ENCODE measurements around the gene AP4S1.
"Not testable (repeated sequence)": the region's sequence is repeated elsewhere in the genome, so short reads cannot be mapped to it uniquely, and the experiment has no call there.

AP4S1 gene

GRCh38 chr14:31045501-31046080, 20.1 kb downstream of the AP4S1 start:
- DNase-seq, result no peak

DNA sequence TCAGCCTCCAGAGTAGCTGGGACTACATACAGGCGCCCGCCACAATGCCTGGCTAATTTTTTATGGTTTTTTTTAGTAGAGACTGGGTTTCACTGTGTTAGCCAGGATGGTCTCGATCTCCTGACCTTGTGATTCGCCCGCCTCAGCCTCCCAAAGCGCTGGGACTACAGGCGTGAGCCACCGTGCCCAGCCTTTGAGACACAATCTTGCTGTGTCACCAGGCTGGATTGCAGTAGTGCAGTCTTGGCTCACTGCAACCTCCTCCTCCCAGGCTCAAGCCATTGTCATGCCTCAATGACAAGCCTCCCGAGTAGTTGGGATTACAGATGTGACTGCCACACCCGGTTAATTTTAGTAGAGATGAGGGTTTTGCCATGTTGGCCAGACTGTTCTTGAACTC, 22.1 kb downstream of the AP4S1 start:
- no peak for DNase-seq

- DNase-seq, result no peak
Measured at GRCh38 chr14:31051023-31051422, 25.6 kb downstream of the AP4S1 start.

DNA sequence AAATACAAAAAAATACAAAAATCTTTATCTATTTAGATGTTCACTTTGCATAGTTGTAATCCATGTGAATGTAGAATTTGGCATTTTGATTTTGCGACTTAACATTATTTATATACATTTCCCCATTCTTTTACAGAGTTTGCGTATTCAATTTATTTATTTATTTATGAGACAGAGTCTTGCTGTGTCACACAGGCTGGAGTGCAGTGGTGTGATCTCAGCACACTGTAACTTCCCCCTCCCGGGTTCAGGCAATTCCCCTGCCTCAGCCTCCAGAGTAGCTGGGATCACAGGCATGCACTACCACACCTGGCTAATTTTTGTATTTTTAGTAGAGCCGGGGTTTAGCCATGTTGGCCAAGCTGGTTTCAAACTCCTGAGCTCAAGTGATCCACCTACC, 26.1 kb downstream of the AP4S1 start:
- no peak for DNase-seq

- not testable (repeated sequence) for DNase-seq
Measured at GRCh38 chr14:31052905-31053586, 27.6 kb downstream of the AP4S1 start.

DNA sequence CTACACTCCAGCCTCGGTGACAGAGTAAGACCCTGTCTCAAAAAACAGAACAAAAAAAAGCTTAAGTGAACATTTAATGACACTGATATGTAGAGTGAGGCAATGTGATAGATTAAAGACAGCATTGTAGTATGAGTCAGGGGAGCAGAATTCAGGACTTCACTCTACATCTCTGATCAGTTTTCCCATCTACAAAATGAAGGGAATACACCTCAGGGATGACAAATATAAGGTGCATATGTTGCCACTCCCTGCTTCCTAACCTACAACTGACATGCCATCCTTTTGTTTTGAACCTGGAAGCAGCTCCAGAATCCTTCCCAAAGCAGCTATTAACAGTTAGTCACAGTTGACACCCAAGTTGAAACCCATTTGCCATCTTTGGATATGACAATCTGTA, 31.6 kb downstream of the AP4S1 start:
- no peak for DNase-seq

- DNase-seq, result no peak
Measured at GRCh38 chr14:31057701-31058364, 32.4 kb downstream of the AP4S1 start.

DNA sequence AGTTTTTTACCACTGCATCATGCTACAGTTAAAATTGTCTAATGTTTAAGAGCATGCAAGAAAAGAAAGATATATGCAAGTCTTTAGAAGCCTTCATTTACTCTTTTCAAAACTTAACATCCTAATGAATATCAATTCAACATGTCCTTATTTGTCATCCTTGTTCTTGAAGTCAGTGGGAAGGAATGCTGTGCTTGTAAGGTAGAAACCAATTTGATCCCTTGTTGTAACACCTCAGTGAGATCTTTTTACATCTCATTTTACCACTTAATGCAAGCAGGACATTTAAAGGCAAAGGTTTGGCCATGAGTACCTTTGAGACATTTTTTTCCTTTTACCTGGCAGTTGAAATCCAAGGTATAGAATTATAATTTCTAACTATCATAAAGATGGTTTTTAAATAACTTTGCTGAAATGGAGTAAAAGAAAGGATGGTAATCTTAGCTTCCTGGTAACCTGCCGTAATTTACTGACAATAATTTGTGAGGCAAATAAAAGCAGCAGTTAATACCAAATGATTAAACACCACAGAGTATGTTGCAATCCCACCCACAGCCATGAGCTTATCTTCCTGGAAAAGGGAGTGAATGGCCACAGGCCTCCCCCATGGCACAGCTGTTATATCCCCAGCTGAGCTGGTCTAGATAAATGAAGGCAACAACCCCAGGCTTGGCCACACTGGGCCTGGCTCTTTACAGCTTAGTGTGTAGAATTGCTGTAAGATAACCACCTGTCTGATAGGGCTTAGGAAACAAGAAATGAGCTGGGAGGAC, 33.9 kb downstream of the AP4S1 start:
- DNase-seq, result no peak

DNA sequence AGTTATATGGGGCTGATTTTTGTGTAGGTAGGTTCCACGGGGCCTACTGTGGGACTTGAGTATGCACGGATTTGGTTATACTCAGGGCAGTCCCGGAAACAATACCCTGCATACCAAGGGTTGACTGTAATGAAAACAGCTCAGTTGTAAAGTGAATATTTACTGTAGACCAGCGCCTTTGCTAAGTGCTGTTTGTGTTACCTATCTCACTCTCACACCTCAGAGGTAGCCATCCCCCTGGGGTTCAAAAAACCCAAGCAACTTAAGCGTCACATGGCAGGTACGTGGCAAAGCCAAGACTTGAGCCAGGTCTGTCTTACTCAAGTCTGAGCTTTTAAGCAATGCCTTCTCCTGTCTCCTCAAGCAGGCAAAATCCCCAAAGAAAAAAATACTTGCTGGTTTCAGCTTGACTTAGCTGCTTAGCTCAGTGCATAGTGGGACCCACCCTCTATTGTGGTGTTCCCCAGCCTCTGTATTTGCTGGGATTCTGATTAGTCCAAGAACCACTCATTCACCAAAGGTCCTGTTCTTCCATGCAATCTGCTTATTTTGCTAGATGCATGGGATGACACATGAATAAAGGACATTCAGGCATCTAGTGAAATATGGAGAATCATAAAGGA, 34.9 kb downstream of the AP4S1 start:
- DNase-seq, result no peak

GRCh38 chr14:31062908-31063307, 37.5 kb downstream of the AP4S1 start:
- DNase-seq, result not testable (repeated sequence)

GRCh38 chr14:31068235-31068634, 42.8 kb downstream of the AP4S1 start:
- DNase-seq, result no peak

GRCh38 chr14:31069343-31069742, 43.9 kb downstream of the AP4S1 start:
- no peak for DNase-seq

DNA sequence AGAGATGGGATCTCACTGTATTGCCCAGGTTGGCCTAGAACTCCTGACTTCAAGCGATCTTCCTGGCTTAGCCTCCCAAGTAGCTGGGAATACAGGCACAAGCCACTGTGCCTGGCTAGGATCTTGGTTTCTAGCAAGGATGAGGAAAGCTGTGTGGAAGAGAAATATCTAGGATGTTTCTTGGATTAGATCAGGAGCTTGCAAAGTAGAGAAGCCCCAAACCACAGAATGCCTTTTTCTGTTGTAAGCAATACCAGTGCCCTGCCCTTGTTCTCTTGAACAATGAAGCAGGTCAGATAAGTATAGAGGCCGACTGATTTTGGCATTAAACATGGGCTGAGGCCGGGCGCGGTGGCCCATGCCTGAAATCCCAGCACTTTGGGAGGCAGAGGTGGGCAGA, 45.0 kb downstream of the AP4S1 start:
- DNase-seq, result no peak

DNA sequence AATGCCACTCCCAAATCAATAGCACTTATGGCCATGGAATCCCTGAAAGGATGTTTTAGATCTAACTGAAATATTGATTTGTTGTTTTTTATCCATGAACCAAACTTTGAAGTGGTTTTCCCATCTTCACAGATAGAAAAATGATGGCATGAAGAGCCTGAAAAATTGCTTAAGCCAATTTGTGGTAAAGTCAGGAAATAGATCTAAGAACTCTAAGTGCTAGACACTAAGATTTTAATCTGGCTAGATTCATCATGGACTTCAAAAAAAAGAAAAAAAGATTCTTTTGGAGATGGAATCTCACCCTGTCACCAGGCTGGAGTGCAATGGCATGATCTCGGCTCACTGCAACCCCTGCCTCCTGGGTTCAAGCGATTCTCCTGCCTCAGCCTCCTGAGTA, 45.7 kb downstream of the AP4S1 start:
- no peak for DNase-seq

GRCh38 chr14:31075144-31075543, 49.7 kb downstream of the AP4S1 start:
- DNase-seq, result no peak

- DNase-seq, result no peak
Measured at GRCh38 chr14:31078766-31079165, 53.3 kb downstream of the AP4S1 start.

GRCh38 chr14:31080056-31080455, 54.6 kb downstream of the AP4S1 start:
- DNase-seq, result no peak

- no peak for DNase-seq
Measured at GRCh38 chr14:31080484-31080883, 55.0 kb downstream of the AP4S1 start.

DNA sequence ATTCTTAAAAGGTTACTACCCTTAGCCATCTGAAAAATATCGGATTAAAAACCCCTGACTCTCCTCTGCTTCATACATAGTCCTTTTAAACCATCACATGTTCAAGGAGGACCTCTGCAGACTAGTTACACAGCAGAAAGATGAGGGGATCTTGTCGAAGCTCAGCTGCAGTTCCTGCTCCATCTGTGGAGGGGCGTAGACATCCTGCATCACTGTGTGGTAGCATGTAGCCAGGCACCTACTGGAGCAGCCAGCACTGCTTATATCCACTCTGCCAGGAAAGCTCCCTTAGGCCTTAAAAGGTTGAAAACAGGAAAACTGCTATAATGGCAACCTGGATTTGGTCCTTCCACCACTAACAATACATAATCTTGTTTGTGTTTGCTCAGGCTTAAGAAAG, 58.3 kb downstream of the AP4S1 start:
- DNase-seq, result no peak

DNA sequence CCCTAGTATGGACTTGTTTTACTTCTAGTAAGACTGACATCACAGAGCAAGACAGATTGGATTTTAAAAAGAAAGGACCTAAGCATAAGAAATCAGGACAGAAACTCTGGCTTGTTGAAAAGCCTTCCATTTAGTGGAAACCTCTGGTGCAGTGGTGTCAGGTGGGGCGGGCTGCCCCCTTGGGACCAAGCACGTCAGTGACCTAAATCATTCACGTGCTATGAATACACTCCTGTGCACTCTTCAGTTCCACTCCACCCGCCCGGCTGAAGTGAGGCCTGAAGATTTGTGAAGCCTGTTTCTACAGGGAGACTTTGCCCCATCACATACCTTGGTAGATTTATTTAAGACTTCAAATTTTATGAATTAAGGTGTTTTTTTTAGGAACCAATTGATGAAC, 58.9 kb downstream of the AP4S1 start:
- no peak for DNase-seq

DNA sequence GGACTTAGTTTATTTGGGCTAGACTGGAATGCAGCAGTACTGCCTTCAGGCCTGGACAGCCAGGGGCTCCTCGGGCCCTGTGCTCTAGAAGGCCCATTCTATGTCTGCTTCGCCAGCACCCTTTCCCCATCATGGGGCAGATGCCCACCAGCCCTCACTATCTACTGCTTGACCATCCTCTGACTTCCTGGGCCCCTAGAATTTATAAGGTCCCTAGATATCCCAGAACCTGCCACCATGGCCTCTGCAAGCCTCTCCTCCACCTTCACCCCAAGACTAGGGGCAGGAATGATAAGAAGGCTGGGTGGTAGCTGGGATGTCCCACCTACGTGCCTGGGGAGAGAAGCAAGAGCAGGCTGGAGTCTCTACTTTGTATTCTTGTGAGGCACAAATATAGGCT, 59.6 kb downstream of the AP4S1 start:
- no peak for DNase-seq

DNA sequence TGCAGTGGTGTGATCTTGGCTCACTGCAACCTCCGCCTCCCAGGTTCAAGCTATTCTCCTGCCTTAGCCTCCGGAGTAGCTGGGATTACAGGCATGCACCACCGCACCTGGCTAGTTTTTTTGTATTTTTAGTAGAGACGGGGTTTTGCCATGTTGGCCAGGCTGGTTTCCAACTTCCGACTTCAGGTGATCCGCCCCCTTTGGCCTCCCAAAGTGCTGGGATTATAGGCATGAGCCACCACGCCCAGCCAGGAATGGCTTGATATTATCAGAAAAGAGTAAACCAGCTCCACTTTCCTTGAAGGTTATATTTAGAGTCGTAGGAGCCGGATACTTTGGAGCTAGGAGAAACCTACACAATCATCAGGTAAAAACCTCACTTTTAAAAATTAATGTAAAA, 61.0 kb downstream of the AP4S1 start:
- not testable (repeated sequence) for DNase-seq

Measured in DMS53 (cell line).